Trophoblast cell (in vitro differentiated cells and primary cell): Measurements from ENCODE around the gene PCGF5.
"Not testable (repeated sequence)": the region's sequence is repeated elsewhere in the genome, so short reads cannot be mapped to it uniquely, and the experiment has no call there.

Experiments used
- DNase-seq, 2 donors: peaks; one replicate each; pipeline ENCODE4 v3.0.0-alpha.2; 2016
- H2AFZ ChIP-seq: 2 replicates; pipeline ENCODE4 v1.6.1; 2013; ENCODE audit warnings: low read length, moderate library complexity, mild to moderate bottlenecking; ENCODE audit not compliant: insufficient read depth, poor library complexity
- H2AK5ac ChIP-seq: 2 replicates; pipeline ENCODE4 v1.6.1; 2013; ENCODE audit warnings: mild to moderate bottlenecking, low read length
- H2BK120ac ChIP-seq: 2 replicates; pipeline ENCODE4 v1.6.1; 2013; ENCODE audit warnings: low read length, mild to moderate bottlenecking, moderate library complexity; ENCODE audit not compliant: insufficient read depth, poor library complexity
- H2BK12ac ChIP-seq: 2 replicates; pipeline ENCODE4 v1.6.1; 2013; ENCODE audit warnings: mild to moderate bottlenecking, low read length, moderate library complexity
- H2BK5ac ChIP-seq: 2 replicates; pipeline ENCODE4 v1.6.1; 2013; ENCODE audit warnings: low read length, low read depth, moderate library complexity, mild to moderate bottlenecking; ENCODE audit not compliant: poor library complexity
- H3K14ac ChIP-seq: 2 replicates; pipeline ENCODE4 v1.6.1; 2013; ENCODE audit warnings: mild to moderate bottlenecking, low read length
- H3K18ac ChIP-seq: 2 replicates; pipeline ENCODE4 v1.6.1; 2013; ENCODE audit warnings: mild to moderate bottlenecking, low read length
- H3K23ac ChIP-seq: 2 replicates; pipeline ENCODE4 v1.6.1; 2013; ENCODE audit warnings: low read length
- H3K27ac ChIP-seq: 2 replicates; pipeline ENCODE4 v1.5.1; 2013; ENCODE audit warnings: low read depth, mild to moderate bottlenecking, inconsistent platforms, low read length, moderate library complexity
- H3K27me3 ChIP-seq: 2 replicates; pipeline ENCODE4 v1.6.1; 2013; ENCODE audit warnings: inconsistent platforms, mild to moderate bottlenecking, low read length, moderate library complexity; ENCODE audit not compliant: insufficient read depth
- H3K36me3 ChIP-seq, 2 experiments: 1 replicate in 1 of 2; 2 replicates in 1 of 2; pipeline ENCODE4 v1.6.1; 2013; ENCODE audit warnings: low read length in 2 of 2, mild to moderate bottlenecking in 2 of 2, moderate library complexity in 1 of 2; ENCODE audit not compliant: insufficient read depth in 2 of 2, control insufficient read depth in 1 of 2
- H3K4ac ChIP-seq: 2 replicates; pipeline ENCODE4 v1.6.1; 2013; ENCODE audit warnings: low read depth, mild to moderate bottlenecking, low read length, moderate library complexity
- H3K4me1 ChIP-seq, 2 experiments: 1 replicate in 1 of 2; 2 replicates in 1 of 2; pipeline ENCODE4 v1.6.1; 2013; ENCODE audit warnings: low read length in 2 of 2, mild to moderate bottlenecking in 2 of 2, moderate library complexity in 1 of 2; ENCODE audit not compliant: insufficient read depth in 2 of 2, control insufficient read depth in 1 of 2
- H3K4me2 ChIP-seq: 2 replicates; pipeline ENCODE4 v1.6.1; 2013; ENCODE audit warnings: inconsistent platforms, mild to moderate bottlenecking, low read length, moderate library complexity
- H3K4me3 ChIP-seq: 2 replicates; pipeline ENCODE4 v1.5.1; 2013; ENCODE audit warnings: mild to moderate bottlenecking, low read depth, low read length, inconsistent platforms
- H3K79me1 ChIP-seq: one replicate; pipeline ENCODE4 v1.6.1; 2013; ENCODE audit warnings: low read length
- H3K79me2 ChIP-seq: 2 replicates; pipeline ENCODE4 v1.6.1; 2013; ENCODE audit warnings: low read length, mild to moderate bottlenecking; ENCODE audit not compliant: control insufficient read depth, insufficient read depth, poor library complexity
- H3K9ac ChIP-seq: 2 replicates; pipeline ENCODE4 v1.6.1; 2013; ENCODE audit warnings: mild to moderate bottlenecking, low read length
- H3K9me3 ChIP-seq: 2 replicates; pipeline ENCODE4 v1.6.1; 2013; ENCODE audit warnings: low read depth, mild to moderate bottlenecking, control low read depth, inconsistent platforms, low read length; ENCODE audit not compliant: insufficient read depth
- H4K12ac ChIP-seq: 2 replicates; pipeline ENCODE4 v1.6.1; 2013; ENCODE audit warnings: low read depth, mild to moderate bottlenecking, low read length, moderate library complexity
- H4K8ac ChIP-seq: 2 replicates; pipeline ENCODE4 v1.6.1; 2013; ENCODE audit warnings: low read depth, mild to moderate bottlenecking, low read length, moderate library complexity
- H4K91ac ChIP-seq: one replicate; pipeline ENCODE4 v1.6.1; 2013; ENCODE audit warnings: low read depth, mild to moderate bottlenecking, low read length, moderate library complexity
- WGBS: extraction: QIAGEN DNeasy Blood & Tissue Kit; methylation state at CpG from one replicate; pipeline ENCODE4 v1.1.7; 2013; ENCODE audit warnings: missing lambda C conversion rate; ENCODE audit not compliant: insufficient read length, insufficient coverage; ENCODE audit errors: extremely low coverage; 5-methylcytosine and 5-hydroxymethylcytosine counted together

The PCGF5 gene

GRCh38 chr10:91253300-91253699 lies 32.8 kb downstream of the PCGF5 start:
- H2BK120ac ChIP-seq, result no peak overlapping the region
- H2AFZ ChIP-seq, result no peak overlapping the region
- no CpG with 5 or more reads among the region's 4 CpGs for WGBS
- H2AK5ac ChIP-seq, result no peak overlapping the region
- no peak overlapping the region for H2BK12ac ChIP-seq
- H4K8ac ChIP-seq, result no peak overlapping the region
- H3K27me3 ChIP-seq, result no peaks in the 10 kb centered on the region
- no peak overlapping the region for H3K23ac ChIP-seq
- no peak overlapping the region for H4K12ac ChIP-seq
- peaks cover 2% of the 10 kb centered on the region for H3K9me3 ChIP-seq
- no peak overlapping the region for H3K4me3 ChIP-seq
- no peak overlapping the region for H4K91ac ChIP-seq
- H3K14ac ChIP-seq, result no peak overlapping the region
- H3K9ac ChIP-seq, result no peak overlapping the region
- no peak overlapping the region for H3K4me2 ChIP-seq
- H2BK5ac ChIP-seq, result no peak overlapping the region
- H3K4ac ChIP-seq, result no peak overlapping the region
- H3K79me2 ChIP-seq, result no peaks in the 10 kb centered on the region
- no peak overlapping the region for H3K27ac ChIP-seq
- H3K36me3 ChIP-seq, result no peaks in the 10 kb centered on the region
- no peak overlapping the region for H3K18ac ChIP-seq
- DNase-seq, result no peak
- no peaks in the 10 kb centered on the region for H3K79me1 ChIP-seq
- H3K4me1 ChIP-seq, result no peaks in the 10 kb centered on the region

DNA sequence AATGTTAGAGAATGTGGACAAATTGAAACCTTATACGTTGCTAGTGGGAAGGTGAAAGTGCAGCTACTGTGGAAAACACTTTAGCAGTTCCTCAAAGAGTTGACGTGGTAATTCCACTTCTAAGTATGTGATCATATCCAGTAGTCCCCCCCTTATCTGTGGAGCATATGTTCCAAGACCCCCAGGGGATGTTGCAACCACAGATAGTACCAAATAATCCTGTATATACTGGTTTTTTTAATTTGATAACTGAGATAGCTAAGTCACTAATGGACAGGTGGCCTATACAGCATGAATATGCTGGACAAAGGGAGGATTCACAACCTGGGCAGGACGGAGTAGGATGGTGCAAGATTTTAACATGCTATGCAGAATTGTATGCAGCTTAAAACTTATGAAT lies 36.8 kb downstream of the PCGF5 start:
- H3K79me2 ChIP-seq, result no peaks in the 10 kb centered on the region
- no peak overlapping the region for H2AK5ac ChIP-seq
- no peaks in the 10 kb centered on the region for H3K27me3 ChIP-seq
- H2BK12ac ChIP-seq, result no peak overlapping the region
- no peak overlapping the region for H3K27ac ChIP-seq
- H3K9me3 ChIP-seq, result peaks cover 2% of the 10 kb centered on the region
- H3K4me3 ChIP-seq, result no peak overlapping the region
- no peaks in the 10 kb centered on the region for H3K4me1 ChIP-seq
- no peak overlapping the region for H4K12ac ChIP-seq
- H2BK5ac ChIP-seq, result no peak overlapping the region
- H3K23ac ChIP-seq, result no peak overlapping the region
- H3K4me2 ChIP-seq, result no peak overlapping the region
- no peak overlapping the region for H3K14ac ChIP-seq
- no peak overlapping the region for H4K8ac ChIP-seq
- no peak overlapping the region for H4K91ac ChIP-seq
- H3K36me3 ChIP-seq, result no peaks in the 10 kb centered on the region
- no peaks in the 10 kb centered on the region for H3K79me1 ChIP-seq
- H3K4ac ChIP-seq, result no peak overlapping the region
- no CpG with 5 or more reads among the region's 3 CpGs for WGBS
- no peak overlapping the region for H3K18ac ChIP-seq
- no peak overlapping the region for H2AFZ ChIP-seq
- no peak for DNase-seq
- no peak overlapping the region for H3K9ac ChIP-seq
- no peak overlapping the region for H2BK120ac ChIP-seq

GRCh38 chr10:91260417-91260816 lies 40.0 kb downstream of the PCGF5 start:
- not testable (repeated sequence) for H3K4ac ChIP-seq

DNA sequence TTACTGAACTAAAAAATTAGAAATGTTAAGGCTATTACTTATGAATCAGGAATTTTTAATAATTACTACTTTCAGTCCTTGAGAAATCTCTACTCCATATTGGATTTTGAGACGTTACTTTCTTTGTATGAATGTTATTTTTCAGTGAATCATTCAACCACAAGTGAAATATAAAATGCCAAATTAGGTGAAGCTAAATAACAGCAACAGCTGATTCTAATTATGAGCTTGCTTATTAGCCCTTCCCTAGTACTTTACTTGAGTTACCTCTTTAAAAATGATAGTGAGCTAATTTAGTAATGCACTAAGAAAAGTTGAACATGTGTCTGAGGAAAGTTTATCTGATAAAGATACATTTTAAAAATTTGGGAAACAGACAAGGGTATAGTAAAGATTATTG lies 51.4 kb downstream of the PCGF5 start:
- H2BK5ac ChIP-seq, result no peak overlapping the region
- H3K9me3 ChIP-seq, result no peaks in the 10 kb centered on the region
- H3K79me2 ChIP-seq, result no peaks in the 10 kb centered on the region
- no peak overlapping the region for H3K27ac ChIP-seq
- no peak overlapping the region for H3K4ac ChIP-seq
- no peak overlapping the region for H3K4me3 ChIP-seq
- no peak overlapping the region for H3K14ac ChIP-seq
- no peak overlapping the region for H2AFZ ChIP-seq
- no peak overlapping the region for H3K4me2 ChIP-seq
- no peak overlapping the region for H2BK12ac ChIP-seq
- H3K27me3 ChIP-seq, result no peaks in the 10 kb centered on the region
- no peak overlapping the region for H3K23ac ChIP-seq
- no peaks in the 10 kb centered on the region for H3K79me1 ChIP-seq
- no peak overlapping the region for H4K91ac ChIP-seq
- H3K9ac ChIP-seq, result no peak overlapping the region
- no peak overlapping the region for H2BK120ac ChIP-seq
- WGBS, result no CpG with 5 or more reads among the region's 1 CpG
- no peak overlapping the region for H2AK5ac ChIP-seq
- H4K8ac ChIP-seq, result no peak overlapping the region
- peaks cover 0 to 1% of the 10 kb centered on the region in 2 experiments for H3K4me1 ChIP-seq
- H3K18ac ChIP-seq, result no peak overlapping the region
- DNase-seq, result no peak
- H4K12ac ChIP-seq, result no peak overlapping the region
- no peaks in the 10 kb centered on the region for H3K36me3 ChIP-seq

More at GRCh38 chr10:91260417-91260816, 40.0 kb downstream of the PCGF5 start:
- H4K12ac ChIP-seq, H3K36me3 ChIP-seq, H3K9me3 ChIP-seq, H2BK12ac ChIP-seq, H2BK5ac ChIP-seq, H3K27ac ChIP-seq, H3K18ac ChIP-seq, H2AK5ac ChIP-seq, H3K79me1 ChIP-seq, H4K8ac ChIP-seq, H2AFZ ChIP-seq, H3K4me2 ChIP-seq, H3K14ac ChIP-seq, DNase-seq, H3K27me3 ChIP-seq, H3K4me1 ChIP-seq, H3K23ac ChIP-seq, H3K79me2 ChIP-seq, H2BK120ac ChIP-seq, H3K4me3 ChIP-seq, H4K91ac ChIP-seq, H3K9ac ChIP-seq: not testable (repeated sequence)
- no CpG with 5 or more reads among the region's 3 CpGs for WGBS
